Activated CD4-positive, alpha-beta T cell treated with anti-CD3 and anti-CD28 coated beads, Interleukin-2, amount 10 ng/mL, durations not matched to agents 7 days and 5 days (primary cell): ENCODE data around the gene MAPK1. TPM values are rescaled to one million over a fixed set of nuclear protein-coding genes. Genes with fewer than 3 reads are reported as not detected.
"Not testable (repeated sequence)": the region's sequence is repeated elsewhere in the genome, so short reads cannot be mapped to it uniquely, and the experiment has no call there.

Experiments
- CTCF ChIA-PET: fragments of 350-600 bp; sonication (Branson Sonifier 250); formaldehyde crosslinking; loops from one replicate; lab custom pipeline; 2021; ENCODE audit warnings: antibody characterized with exemption; lab: Charles Lee
- POLR2A ChIA-PET: fragments of 350-600 bp; sonication (Branson Sonifier 250); formaldehyde crosslinking; loops from one replicate; lab custom pipeline; 2021; ENCODE audit warnings: antibody characterized with exemption; lab: Charles Lee
- DNase-seq: peaks from one replicate; pipeline ENCODE4 v3.0.0-alpha.2; 2020
- H3K27ac Mint-ChIP-seq: one replicate; pipeline ENCODE4 v1.8.0; 2021; ENCODE audit warnings: mild to moderate bottlenecking, moderate library complexity, mixed read lengths
- H3K27me3 Mint-ChIP-seq: one replicate; pipeline ENCODE4 v1.8.0; 2021; ENCODE audit warnings: mixed read lengths
- H3K36me3 Mint-ChIP-seq: one replicate; pipeline ENCODE4 v1.8.0; 2021; ENCODE audit warnings: low read depth, mixed read lengths
- H3K4me1 Mint-ChIP-seq: one replicate; pipeline ENCODE4 v1.8.0; 2021; ENCODE audit warnings: mixed read lengths
- H3K4me3 Mint-ChIP-seq: one replicate; pipeline ENCODE4 v1.8.0; 2021; ENCODE audit warnings: mild to moderate bottlenecking, moderate library complexity, mixed read lengths
- H3K9me3 Mint-ChIP-seq: one replicate; pipeline ENCODE4 v1.8.0; 2021; ENCODE audit warnings: mixed read lengths
- total RNA-seq, 2 experiments: library from RNA; stranded (reverse); gene quantifications; one replicate each; pipeline ENCODE4 v1.2.3, GENCODE V29; 2021

Gene MAPK1
- total RNA-seq, 2 experiments from 2014 or later: 123 to 139 TPM

- Mint-ChIP-seq H3K27me3 (no peaks in the 10 kb centered on the region), H3K9me3 (no peaks in the 10 kb centered on the region), H3K4me3 (no peak overlapping the region), H3K4me1 (peaks cover 14% of the 10 kb centered on the region), H3K36me3 (no peaks in the 10 kb centered on the region), H3K27ac (no peak overlapping the region)
- ChIA-PET POLR2A (no interaction called here), CTCF (interaction anchor here (0.6 kb wide), 1 partner anchor 1919 kb away, joined by 3 read pairs; no protein-coding TSS in a partner anchor)
- no peak for DNase-seq
These were observed 6.2 kb upstream of the MAPK1 start for GRCh38 chr22:21873619-21874018.

DNA sequence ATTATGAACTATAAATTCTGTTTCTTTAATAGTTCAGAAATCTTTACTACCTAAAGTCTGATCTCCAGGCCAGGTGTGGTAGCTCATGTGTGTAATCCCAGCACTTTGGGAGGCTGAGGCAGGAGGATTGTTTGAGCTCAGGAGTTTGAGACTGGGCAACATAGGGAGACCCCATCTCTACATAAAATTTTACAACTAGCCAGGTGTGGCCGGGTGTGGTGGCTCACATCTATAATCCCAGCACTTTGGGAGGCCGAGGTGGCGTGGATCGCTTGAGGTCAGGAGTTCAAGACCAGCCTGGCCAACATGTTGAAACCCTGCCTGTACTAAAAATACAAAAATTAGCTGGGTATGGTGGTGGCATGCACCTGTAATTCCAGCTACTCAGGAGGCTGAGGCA is 5.3 kb upstream of the MAPK1 start:
- CTCF ChIA-PET, H3K36me3 Mint-ChIP-seq, H3K9me3 Mint-ChIP-seq, POLR2A ChIA-PET, H3K27ac Mint-ChIP-seq, DNase-seq, H3K27me3 Mint-ChIP-seq, H3K4me3 Mint-ChIP-seq: not testable (repeated sequence)
- H3K4me1 Mint-ChIP-seq: peaks cover 22% of the 10 kb centered on the region

DNA sequence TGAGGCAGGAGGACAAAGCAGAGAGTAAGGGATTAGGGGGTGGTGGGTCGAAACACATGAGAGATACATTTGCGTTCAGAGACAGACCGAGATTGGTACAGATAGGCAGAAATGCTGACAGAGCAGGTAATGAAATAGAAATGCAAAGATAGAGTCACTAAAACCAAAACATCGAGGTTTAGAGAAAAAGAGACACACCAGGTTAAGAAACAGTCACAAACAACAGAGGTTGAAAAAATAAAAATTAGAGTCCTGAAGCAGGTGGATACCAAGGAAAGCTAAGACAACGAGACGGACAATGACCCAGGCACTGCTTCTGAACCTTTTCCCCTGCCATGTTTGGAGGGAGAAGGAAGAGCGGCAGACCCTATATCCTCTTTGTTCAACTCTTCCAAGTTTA is 1.2 kb upstream of the MAPK1 start:
- Mint-ChIP-seq H3K9me3 (no peaks in the 10 kb centered on the region), H3K27ac (peak overlapping the region; percentile 93), H3K4me1 (peaks cover 31% of the 10 kb centered on the region), H3K36me3 (peaks cover 14% of the 10 kb centered on the region), H3K4me3 (peak overlapping the region; percentile 79), H3K27me3 (no peaks in the 10 kb centered on the region)
- POLR2A ChIA-PET: no interaction called here
- no peak for DNase-seq
- CTCF ChIA-PET: interaction anchor here (2.5 kb wide), 1 partner anchor 84 kb away, joined by 11 read pairs; the partner anchor contains the start of gene PPM1F

GRCh38 chr22:21866833-21867527 is 465 bp downstream of the MAPK1 start:
- Mint-ChIP-seq H3K36me3 (peaks cover 20% of the 10 kb centered on the region), H3K27me3 (no peaks in the 10 kb centered on the region), H3K27ac (peak overlapping the region; percentile 93), H3K4me1 (peaks cover 41% of the 10 kb centered on the region), H3K9me3 (no peaks in the 10 kb centered on the region), H3K4me3 (peak overlapping the region; percentile 93)
- POLR2A ChIA-PET: interaction anchor here (0.6 kb wide), 1 partner anchor 910 kb away, joined by 4 read pairs; no protein-coding TSS in a partner anchor
- CTCF ChIA-PET: interaction anchor here (0.9 to 2.5 kb wide), 2 partner anchors 86 to 91 kb away, joined by 3 to 11 read pairs; partner anchors contain the start of gene PPM1F
- peak; percentile 43 for DNase-seq

GRCh38 chr22:21865041-21865440 is 2.4 kb downstream of the MAPK1 start:
- H3K4me3 Mint-ChIP-seq: peak overlapping the region; percentile 93
- H3K4me1 Mint-ChIP-seq: peaks cover 56% of the 10 kb centered on the region
- CTCF ChIA-PET: interaction anchor here (1.2 kb wide), 1 partner anchor 22 kb away, joined by 3 read pairs; no protein-coding TSS in a partner anchor
- H3K36me3 Mint-ChIP-seq: peaks cover 20% of the 10 kb centered on the region
- H3K9me3 Mint-ChIP-seq: no peaks in the 10 kb centered on the region
- no peaks in the 10 kb centered on the region for H3K27me3 Mint-ChIP-seq
- no peak for DNase-seq
- no peak overlapping the region for H3K27ac Mint-ChIP-seq
- POLR2A ChIA-PET: no interaction called here

DNA sequence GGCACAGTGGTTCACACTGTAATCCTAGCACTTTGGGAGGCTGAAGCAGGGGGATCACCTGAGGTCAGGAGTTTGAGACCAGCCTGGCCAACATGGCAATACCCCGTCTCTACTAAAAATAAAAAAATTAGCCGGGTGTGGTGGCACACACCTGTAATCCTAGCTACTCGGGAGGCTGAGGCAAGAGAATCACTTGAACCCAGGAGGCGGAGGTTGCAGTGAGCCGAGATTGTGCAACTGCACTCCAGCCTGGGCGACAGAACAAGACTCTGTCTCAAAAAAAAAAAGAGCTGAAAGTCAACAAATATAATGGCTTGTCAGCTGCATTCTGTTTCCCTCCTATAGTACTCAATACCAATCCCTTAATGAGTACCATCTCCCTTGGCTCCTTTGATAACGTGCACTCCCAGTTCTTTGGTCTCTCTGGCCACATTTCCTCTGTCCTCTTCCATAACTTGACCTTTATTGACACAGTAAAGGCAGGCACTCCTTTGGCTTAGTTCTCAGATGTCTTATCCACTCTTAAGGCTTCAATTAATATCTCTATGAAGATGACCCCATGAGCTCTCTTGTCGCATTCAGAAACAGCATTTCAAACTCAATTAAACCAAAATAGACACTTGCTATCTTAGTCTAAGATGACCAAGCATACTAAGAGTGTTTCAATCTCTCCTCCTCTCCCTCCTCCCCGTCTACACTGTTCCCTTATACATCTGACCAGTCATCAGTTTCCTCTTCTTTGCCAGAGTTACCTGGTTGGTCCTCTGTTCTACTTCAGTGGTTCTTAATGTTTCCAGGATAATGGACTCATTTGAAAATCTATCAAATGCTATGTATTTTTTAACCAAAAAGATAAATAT is 4.8 kb downstream of the MAPK1 start:
- Mint-ChIP-seq H3K9me3 (no peaks in the 10 kb centered on the region), H3K27ac (no peak overlapping the region), H3K4me1 (peaks cover 67% of the 10 kb centered on the region), H3K4me3 (no peak overlapping the region), H3K36me3 (peaks cover 22% of the 10 kb centered on the region), H3K27me3 (no peaks in the 10 kb centered on the region)
- ChIA-PET POLR2A (no interaction called here), CTCF (interaction anchor here (0.7 kb wide), 1 partner anchor 101 kb away, joined by 3 read pairs; no protein-coding TSS in a partner anchor)
- no peak for DNase-seq

- ChIA-PET POLR2A (no interaction called here), CTCF (interaction anchor here (0.7 kb wide), 1 partner anchor 101 kb away, joined by 3 read pairs; no protein-coding TSS in a partner anchor)
- peak overlapping the region; percentile 4 for H3K27ac Mint-ChIP-seq
- no peak for DNase-seq
- H3K9me3 Mint-ChIP-seq: no peaks in the 10 kb centered on the region
- H3K4me1 Mint-ChIP-seq: peaks cover 72% of the 10 kb centered on the region
- H3K36me3 Mint-ChIP-seq: peaks cover 22% of the 10 kb centered on the region
- no peaks in the 10 kb centered on the region for H3K27me3 Mint-ChIP-seq
- no peak overlapping the region for H3K4me3 Mint-ChIP-seq
These were observed 5.6 kb downstream of the MAPK1 start for GRCh38 chr22:21861851-21862250.

DNA sequence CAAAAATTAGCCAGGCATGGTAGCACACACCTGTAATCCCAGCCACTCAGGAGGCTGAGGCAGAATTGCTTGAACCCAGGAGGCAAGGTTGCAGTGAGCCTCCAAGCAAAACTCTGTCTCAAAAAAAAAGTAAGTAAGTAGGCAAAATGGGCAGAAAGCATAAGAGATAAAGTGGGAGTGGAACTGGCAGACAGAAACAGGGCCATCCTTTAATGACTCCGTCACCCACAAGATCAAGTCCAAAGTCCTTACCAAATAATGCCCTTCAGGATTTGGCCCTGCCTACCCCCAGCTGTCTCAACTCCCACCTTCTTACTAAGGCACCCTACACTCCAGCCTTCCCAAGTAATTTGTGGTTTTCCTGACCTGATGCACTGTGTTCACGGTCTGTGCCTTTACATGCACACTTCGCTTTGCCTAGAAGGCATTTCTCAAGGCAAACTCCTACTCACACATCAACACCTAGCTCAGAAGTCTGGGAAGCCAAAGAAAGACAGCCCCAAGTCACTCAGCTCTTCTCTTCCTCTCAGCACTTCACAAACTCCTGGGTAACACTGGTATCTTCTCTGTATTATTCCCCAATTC is 6.1 kb downstream of the MAPK1 start:
- no peak for DNase-seq
- H3K4me3 Mint-ChIP-seq: no peak overlapping the region
- H3K27ac Mint-ChIP-seq: peak overlapping the region; percentile 4
- H3K4me1 Mint-ChIP-seq: peaks cover 76% of the 10 kb centered on the region
- CTCF ChIA-PET: interaction anchor here (0.6 to 0.7 kb wide), 2 partner anchors 51 to 100 kb away, joined by 3 read pairs; no protein-coding TSS in a partner anchor
- peaks cover 21% of the 10 kb centered on the region for H3K36me3 Mint-ChIP-seq
- H3K9me3 Mint-ChIP-seq: no peaks in the 10 kb centered on the region
- POLR2A ChIA-PET: no interaction called here
- no peaks in the 10 kb centered on the region for H3K27me3 Mint-ChIP-seq

GRCh38 chr22:21860491-21861039 is 6.9 kb downstream of the MAPK1 start:
- H3K36me3 Mint-ChIP-seq: peaks cover 22% of the 10 kb centered on the region
- no peak for DNase-seq
- no peaks in the 10 kb centered on the region for H3K9me3 Mint-ChIP-seq
- ChIA-PET CTCF (interaction anchor here (0.6 to 1.1 kb wide), 3 partner anchors 19 to 52 kb away, joined by 3 read pairs; no protein-coding TSS in a partner anchor), POLR2A (no interaction called here)
- no peak overlapping the region for H3K27ac Mint-ChIP-seq
- no peaks in the 10 kb centered on the region for H3K27me3 Mint-ChIP-seq
- H3K4me1 Mint-ChIP-seq: peaks cover 78% of the 10 kb centered on the region
- H3K4me3 Mint-ChIP-seq: no peak overlapping the region

GRCh38 chr22:21858025-21858764 is 9.2 kb downstream of the MAPK1 start:
- ChIA-PET POLR2A (interaction anchor here (0.5 kb wide), 1 partner anchor 25 kb away, joined by 3 read pairs; no protein-coding TSS in a partner anchor), CTCF (no interaction called here)
- no peak overlapping the region for H3K4me3 Mint-ChIP-seq
- H3K9me3 Mint-ChIP-seq: no peaks in the 10 kb centered on the region
- H3K27ac Mint-ChIP-seq: peak overlapping the region; percentile 32
- H3K4me1 Mint-ChIP-seq: peaks cover 67% of the 10 kb centered on the region
- H3K27me3 Mint-ChIP-seq: no peaks in the 10 kb centered on the region
- no peak for DNase-seq
- peaks cover 17% of the 10 kb centered on the region for H3K36me3 Mint-ChIP-seq

DNA sequence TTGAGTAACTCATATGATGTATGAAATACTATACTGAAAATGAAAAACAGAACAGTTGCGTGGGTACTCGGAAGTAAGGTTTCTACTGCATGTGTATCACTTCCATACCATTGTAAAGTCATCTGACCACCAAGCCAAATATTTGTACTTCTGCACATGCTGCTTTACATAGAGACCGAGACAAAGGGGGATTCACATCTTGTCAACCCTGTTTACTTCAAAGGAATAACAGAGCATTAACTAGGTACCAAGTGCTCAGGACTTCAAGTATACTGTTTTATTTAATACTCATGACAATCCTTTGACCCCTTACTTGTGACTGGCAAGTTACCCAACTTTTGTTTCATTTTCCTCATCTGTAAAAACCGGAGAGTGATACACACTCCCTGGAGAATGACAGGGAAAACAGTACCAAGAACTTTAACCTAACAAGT is 9.9 kb downstream of the MAPK1 start:
- peaks cover 64% of the 10 kb centered on the region for H3K4me1 Mint-ChIP-seq
- no peak for DNase-seq
- H3K9me3 Mint-ChIP-seq: no peaks in the 10 kb centered on the region
- peaks cover 15% of the 10 kb centered on the region for H3K36me3 Mint-ChIP-seq
- ChIA-PET POLR2A (interaction anchor here (0.5 kb wide), 1 partner anchor 25 kb away, joined by 3 read pairs; no protein-coding TSS in a partner anchor), CTCF (no interaction called here)
- no peak overlapping the region for H3K4me3 Mint-ChIP-seq
- H3K27me3 Mint-ChIP-seq: no peaks in the 10 kb centered on the region
- no peak overlapping the region for H3K27ac Mint-ChIP-seq
